GM18505 (cell line): ENCODE measurements around the gene CD247.

Experiments used
- ATAC-seq: cut with Tn5 transposase; IDR thresholded peaks from one replicate; pipeline ENCODE4 v1.9.1; 2021; ENCODE audit not compliant: unreplicated experiment
- POLR2A ChIP-seq: IDR thresholded peaks from 4 replicates; pipeline ENCODE4 v1.6.1; 2011; ENCODE audit warnings: borderline replicate concordance; ENCODE audit not compliant: insufficient read depth, insufficient read length; ENCODE audit errors: extremely low read depth

CD247 gene

DNA sequence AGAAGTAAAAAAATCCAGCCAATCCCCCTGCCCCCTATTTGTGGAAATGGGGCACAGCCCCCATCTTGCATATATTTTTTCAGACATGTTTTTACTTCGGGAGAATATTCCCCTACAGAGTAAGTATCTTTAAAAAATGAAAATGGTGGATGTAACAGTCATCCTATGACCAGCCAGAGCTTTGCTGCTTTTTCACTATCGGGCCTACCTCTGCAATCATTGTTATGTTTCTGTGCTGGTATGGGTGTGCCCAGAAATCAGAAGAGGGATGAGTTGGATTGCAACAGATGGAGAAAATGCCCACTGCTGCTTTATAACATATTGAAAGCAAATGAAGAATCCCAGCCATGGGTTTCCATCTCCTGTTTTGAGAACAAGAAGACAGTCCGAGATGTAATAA lies 2.9 kb downstream of the CD247 start:
- no peak for TF ChIP-seq POLR2A
- no peak for ATAC-seq

DNA sequence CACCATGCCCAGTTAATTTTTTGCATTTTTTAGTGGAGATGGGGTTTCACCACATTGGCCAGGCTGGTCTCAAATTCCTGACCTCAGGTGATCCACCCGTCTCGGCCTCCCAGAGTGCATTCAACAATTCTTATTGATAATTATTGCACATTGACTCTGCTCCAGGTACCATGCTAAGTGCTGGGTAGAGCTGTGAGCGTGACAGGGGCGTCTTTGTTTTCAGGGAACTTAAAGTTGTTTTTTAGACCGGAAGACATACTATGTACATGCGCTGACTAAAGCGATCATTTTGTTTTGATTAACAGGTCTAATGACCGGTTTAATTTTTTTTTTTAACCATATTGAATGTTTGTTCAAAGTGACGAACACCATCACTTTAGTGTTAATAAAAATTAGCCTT lies 4.0 kb downstream of the CD247 start:
- ATAC-seq, result no peak
- TF ChIP-seq POLR2A, result no peak

- no peak for TF ChIP-seq POLR2A
- no peak for ATAC-seq
Measured at GRCh38 chr1:167512046-167512654, 6.2 kb downstream of the CD247 start.

GRCh38 chr1:167511374-167511986 lies 6.8 kb downstream of the CD247 start:
- no peak for TF ChIP-seq POLR2A
- ATAC-seq, result no peak

- no peak for ATAC-seq
- TF ChIP-seq POLR2A, result no peak
Measured at GRCh38 chr1:167510881-167511280, 7.4 kb downstream of the CD247 start.

DNA sequence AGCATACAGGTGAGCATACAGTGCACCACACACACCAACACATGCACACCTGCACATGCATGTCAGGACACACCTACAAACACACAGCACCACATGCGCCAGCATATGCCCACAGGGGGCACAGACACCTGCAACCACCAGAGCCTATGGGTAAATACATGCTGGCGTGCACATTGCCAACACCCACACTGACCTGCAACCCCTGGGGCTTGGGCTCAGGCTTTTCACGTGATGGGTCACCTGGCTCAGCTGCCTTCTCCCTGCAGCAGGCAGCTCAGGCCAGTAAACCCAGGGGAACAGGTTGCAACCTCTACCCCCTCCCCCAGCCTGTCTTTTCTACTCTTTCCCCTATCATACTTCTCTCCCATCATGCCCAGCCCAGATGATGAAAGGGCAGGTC lies 8.1 kb downstream of the CD247 start:
- no peak for TF ChIP-seq POLR2A
- ATAC-seq, result no peak

- TF ChIP-seq POLR2A, result no peak
- no peak for ATAC-seq
Measured at GRCh38 chr1:167509587-167509986, 8.7 kb downstream of the CD247 start.

DNA sequence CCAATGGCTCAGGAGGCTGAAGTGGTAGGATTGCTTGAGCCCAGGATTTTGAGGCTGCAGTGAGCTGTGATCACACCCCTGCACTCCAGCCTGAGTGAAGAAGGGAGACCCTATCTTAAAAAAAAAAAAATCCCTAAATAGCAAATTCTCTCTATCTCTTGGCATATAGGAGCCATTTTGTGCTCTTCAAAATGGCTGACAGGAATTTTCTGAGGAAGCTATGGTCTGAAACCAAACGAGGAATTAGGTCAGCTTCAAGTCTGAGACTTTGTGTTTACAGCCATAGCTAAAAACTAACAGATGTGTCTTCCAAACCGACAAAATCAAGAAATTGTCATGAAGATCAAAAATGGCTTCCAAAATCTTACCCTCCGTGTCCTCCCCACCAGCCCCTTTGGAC lies 10.6 kb downstream of the CD247 start:
- TF ChIP-seq POLR2A, result no peak
- no peak for ATAC-seq

DNA sequence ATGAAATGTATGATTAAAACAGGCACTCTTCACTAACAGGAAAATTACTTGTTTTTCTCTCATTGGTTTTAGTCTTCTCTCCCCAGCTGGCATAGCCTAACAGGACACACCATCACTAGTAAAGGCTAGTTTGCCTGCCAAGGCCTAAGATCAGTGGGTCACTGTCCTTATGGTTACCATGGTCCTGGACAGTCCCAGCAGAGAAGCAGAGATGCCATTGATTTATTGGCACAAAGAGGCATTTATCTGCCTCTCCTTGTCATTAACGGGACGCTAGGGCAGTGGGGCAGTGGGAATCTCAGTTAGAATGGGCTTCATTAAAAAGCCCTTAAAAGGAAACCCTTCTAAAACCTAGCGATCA lies 13.9 kb downstream of the CD247 start:
- TF ChIP-seq POLR2A, result no peak
- no peak for ATAC-seq

- TF ChIP-seq POLR2A, result no peak
- ATAC-seq, result no peak
Measured at GRCh38 chr1:167503626-167504466, 14.5 kb downstream of the CD247 start.

GRCh38 chr1:167502719-167503462 lies 15.4 kb downstream of the CD247 start:
- no peak for TF ChIP-seq POLR2A
- no peak for ATAC-seq

GRCh38 chr1:167502192-167502551 lies 16.2 kb downstream of the CD247 start:
- ATAC-seq, result no peak
- no peak for TF ChIP-seq POLR2A

DNA sequence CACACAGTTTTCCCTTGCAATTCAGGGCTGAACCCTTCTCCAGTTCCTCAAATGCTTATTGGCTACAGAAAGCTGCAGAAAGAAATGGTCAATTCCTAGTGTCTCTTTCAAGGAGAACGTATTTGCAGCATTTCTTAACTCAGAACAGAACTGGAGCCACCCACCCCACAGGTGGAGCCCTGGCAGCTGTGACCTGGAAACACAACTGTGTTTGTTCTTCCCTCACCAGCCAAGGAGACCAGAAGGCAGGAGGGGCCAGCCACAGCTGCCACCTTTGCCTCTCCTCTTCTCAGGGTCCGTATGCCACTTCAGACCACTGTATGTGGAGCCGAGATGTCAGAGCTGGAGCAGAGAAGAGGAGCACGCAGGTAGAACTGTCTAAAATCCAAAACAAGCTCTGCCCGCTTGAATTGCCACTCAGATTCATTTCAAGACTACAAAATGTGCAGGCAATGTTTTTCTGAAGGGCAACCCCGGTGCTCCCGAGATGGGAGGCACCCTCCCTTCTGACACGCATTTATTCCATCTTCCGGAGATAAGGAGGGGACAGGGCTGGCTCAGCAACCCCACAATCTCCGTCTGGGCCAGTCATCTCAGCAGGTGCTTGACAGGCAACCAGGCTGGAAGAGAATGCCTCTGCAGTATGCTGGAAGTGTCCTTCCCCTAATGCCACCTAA lies 16.7 kb downstream of the CD247 start:
- no peak for TF ChIP-seq POLR2A
- ATAC-seq, result no peak
